Activated CD8-positive, alpha-beta memory T cell treated with anti-CD3 and anti-CD28 coated beads, Interleukin-2, amount 50 U/mL, for 4 hours (primary cell): ENCODE results near the gene ZW10.
"Not testable (repeated sequence)": the region's sequence is repeated elsewhere in the genome, so short reads cannot be mapped to it uniquely, and the experiment has no call there.

Experiments used
- DNase-seq: peaks from one replicate; pipeline ENCODE4 v3.0.0-alpha.2; 2020

Gene ZW10, protein sequence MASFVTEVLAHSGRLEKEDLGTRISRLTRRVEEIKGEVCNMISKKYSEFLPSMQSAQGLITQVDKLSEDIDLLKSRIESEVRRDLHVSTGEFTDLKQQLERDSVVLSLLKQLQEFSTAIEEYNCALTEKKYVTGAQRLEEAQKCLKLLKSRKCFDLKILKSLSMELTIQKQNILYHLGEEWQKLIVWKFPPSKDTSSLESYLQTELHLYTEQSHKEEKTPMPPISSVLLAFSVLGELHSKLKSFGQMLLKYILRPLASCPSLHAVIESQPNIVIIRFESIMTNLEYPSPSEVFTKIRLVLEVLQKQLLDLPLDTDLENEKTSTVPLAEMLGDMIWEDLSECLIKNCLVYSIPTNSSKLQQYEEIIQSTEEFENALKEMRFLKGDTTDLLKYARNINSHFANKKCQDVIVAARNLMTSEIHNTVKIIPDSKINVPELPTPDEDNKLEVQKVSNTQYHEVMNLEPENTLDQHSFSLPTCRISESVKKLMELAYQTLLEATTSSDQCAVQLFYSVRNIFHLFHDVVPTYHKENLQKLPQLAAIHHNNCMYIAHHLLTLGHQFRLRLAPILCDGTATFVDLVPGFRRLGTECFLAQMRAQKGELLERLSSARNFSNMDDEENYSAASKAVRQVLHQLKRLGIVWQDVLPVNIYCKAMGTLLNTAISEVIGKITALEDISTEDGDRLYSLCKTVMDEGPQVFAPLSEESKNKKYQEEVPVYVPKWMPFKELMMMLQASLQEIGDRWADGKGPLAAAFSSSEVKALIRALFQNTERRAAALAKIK

DNA sequence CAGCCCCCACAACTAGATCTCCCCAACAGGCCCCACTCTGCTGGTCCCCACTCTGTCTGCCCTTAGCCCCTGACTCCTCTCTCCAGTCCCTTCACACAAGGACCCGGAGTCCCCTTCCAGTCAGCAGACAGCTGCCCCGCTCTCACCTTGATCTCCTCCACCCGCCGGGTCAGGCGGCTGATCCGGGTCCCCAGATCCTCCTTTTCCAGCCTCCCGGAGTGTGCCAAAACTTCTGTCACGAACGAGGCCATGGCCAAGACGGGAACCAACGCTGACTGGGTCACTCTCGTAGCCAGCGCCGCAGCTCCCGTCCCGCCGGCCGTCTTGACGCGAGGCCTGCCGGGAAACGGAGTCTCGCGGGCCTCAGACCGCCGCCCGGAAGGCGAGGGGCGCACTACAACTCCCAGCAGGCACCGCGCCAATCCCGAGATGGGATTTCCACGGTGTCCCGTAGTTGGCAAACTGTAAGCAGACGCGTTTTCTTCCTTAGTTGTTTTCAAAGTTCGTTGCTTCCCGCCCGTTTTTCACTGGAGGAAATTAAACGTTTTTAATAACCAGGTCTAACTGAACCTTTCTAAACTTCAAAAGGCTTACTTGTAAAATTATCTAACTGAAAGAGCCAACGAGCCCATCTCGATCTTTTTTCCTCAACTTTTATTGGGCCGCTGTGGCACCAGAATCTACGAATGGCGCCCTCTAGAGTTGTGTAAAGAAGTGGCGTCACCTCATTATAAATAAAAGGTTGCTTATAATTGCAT lies at the start of gene ZW10:
Gene ZW10, minus strand, starts transcription at position 277 of the 758 bp plus-strand sequence. Its CDS starts 26 bp downstream, at position 251.
- DNase-seq, result peak; percentile 93

DNA sequence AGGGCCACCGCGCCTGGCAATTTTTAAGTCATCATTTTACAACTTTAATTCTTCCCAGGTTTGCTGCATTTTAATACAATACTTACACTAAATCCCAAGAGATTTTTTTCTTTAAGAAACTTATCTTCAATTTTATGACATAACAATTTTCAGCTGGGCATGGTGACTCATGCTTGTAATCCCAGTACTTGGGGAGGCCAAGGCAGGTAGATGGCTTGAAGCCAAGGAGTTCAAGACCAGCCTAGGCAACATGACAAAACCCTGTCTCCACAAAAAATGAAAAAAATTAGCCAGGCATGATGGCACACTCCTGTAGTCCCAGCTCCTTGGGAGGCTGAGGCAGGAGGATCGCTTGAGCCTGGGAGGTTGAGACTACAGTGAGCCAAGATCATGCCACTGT lies 44.9 kb upstream of the ZW10 start:
- no peak for DNase-seq

DNA sequence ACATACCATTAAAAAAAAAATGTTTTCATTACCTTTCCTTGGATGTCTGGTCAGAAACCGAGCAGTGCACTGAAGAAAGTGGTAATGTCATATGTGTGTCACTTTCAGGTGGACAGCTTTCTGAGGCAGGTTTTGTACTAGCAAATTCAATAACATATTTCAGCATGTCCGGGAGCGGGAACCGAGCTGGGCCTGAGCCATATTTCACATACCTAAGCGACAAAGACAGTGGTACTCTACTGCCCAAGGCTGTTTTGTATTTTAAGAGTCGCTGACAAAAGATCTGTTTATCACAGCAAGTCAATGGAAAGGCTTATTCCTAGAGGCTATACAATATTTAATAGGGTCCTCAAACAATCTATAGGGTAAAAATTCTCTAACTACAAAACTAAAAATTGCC lies 44.1 kb upstream of the ZW10 start:
- DNase-seq, result no peak

DNA sequence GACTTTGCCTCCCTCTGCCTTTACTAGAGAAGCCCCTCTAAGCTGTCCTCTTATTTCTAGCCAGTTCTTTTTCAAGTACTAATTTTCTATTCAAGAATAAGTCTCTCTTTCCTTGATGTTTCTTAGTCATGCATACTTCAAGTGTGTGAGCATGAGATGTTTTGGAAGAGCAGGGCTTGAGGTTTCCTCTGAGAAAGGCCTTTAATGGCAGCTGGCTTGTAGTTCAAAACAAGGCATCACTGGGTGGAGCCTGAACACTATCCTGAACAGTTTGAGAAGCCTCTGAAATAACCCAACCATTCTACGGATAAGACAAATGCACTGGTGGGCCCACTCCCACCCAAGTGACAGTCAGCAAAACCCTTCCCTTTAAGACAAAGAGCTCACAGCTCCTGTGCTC lies 43.7 kb upstream of the ZW10 start:
- no peak for DNase-seq

DNA sequence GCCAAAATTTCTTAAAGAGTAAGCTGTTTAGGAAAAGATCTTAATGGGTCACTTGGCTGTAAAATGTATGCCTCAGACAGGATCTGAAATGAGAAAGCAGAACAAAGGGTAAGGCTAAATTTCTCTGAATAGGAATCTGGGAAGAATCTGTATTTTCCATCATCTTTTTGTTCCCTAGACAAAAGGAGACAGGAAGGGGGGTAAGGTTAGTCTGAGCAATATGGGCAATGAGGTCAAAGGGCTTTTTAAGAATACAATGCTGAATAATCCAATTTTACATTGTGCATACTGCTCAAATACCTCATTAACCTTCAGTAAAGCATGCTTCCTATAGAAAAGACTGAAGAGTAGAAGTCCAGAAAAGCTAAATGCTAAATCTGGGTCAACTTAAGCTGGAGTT lies 40.7 kb upstream of the ZW10 start:
- no peak for DNase-seq

DNA sequence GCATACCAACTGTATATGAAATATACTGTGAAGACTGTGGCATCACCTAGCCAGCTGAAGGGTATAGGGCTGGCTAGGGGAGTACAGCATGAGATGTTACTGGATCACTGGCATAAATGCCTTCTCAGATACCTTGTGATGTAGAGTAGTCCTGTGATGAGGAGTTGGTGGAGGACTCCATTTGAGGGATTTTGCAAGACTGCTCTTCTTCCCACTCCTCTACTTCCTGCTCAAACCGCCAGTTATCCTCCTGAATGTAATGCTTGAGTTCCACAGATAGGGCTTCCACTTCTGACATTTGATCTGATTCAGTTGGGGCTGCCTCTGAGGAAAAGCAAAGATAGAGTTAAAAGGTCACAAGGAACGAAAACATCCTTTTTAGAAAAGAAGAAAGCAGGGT lies 35.4 kb upstream of the ZW10 start:
- no peak for DNase-seq

DNA sequence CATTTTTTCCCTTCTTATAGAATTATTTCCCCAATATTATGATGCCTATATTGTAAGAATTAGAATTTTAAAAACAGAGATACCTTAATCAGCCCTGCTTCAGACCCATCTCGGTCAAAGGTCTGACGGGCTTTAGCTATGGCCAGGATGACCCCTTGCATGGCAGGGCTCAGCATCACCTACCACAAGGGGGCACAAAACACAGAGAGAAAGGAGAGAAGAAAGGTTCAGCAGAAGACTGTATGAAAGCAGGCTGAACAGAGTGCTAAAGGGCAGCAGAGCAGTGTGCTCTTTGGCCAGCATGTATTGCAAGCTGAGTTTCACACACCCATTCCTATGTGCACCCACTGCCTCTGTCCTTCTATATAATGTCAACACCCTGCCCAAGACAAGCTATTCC lies 32.9 kb upstream of the ZW10 start:
- no peak for DNase-seq

DNA sequence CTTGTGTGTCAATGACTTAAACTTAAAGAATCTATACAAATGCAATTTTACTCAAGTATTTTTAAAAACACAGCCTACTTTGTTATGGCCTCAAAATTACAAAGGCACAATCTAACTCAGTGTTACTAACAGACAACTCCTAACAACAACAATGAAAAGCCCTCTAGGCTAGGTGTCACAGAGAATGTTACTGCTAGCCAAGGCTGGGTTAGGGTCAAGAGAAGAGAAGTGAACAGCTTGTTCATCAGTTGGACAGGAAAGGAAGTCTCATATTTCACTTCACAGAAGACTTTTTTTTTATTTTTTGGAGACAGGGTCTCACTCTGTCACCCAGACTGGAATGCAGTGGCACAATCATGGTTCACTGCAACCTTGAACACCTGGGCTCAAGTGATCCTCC lies 32.1 kb upstream of the ZW10 start:
- DNase-seq, result no peak

DNA sequence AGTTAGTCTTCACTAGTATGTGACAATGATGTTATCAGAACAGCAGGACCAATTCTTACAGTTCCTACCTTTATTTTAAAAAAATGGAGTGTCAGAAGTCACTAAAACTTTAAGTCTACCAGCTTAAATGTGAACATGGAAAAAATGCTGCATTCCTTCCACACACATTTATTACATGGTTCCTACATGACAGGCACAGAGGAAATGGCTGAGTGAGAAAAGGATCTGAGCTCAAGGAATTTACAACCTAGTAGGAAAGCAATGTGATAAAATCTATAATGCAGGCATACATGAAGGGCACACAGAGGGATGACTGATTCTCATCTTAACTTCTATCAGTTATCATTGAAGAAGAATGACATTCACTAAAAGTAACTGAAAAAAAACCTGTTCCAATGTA lies 29.1 kb upstream of the ZW10 start:
- DNase-seq, result no peak

DNA sequence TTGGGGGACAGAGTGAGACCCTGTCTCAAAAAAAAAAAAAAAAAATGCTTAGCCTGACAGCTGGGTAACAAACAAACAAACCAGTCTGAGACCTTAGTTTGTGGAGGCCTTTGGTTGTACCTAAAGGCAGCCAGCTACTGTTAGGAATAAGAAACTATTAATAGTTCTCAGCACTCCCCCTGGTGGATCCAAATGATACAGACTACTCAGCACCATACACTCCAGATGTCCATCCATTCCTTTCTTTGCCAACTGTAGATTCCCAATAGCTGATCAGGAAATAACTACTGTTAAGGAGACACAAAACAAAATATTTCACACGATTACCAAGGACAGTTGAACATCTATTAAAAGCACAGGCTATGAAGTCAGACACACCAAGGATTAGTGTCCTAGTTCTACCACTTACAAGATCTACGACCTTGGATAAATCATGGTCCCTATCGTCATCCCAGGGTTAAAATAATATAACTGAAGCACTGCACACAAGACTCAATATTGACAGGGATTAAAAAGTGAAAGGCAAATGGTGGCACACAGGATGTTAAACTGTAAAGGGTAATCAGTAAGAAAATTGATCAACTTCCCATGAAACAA lies 23.3 kb upstream of the ZW10 start:
- no peak for DNase-seq

DNA sequence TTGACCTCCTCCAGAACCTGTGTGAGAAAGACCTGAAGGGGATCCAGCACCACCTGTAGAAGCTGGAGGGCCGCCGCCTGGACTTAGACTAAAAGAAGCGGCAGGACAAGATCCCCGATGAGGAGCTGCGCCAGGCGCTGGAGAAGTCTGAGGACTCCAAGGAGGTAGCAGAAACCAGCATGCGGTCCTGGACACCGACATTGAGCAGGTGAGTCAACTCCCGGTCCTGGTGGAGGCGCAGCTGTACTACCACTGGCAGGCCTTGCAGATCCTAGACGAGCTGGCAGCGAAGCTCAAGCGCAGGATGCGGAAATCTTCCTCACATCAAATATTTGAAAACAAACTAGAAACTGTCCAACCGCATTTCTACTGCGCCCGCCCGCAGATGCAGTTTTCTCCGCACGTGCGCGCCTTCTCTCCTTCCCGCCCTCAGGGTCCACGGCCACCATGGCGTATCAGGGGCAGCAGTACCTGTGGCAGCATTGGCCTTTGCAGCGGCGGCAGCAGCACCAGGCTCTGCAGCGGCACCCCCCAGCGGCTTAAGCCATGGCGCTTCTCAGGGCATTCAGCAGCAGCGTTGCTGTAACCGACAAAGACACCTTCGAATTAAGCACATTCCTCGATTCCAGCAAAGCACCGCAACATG lies 16.3 kb upstream of the ZW10 start:
- DNase-seq, result no peak

DNA sequence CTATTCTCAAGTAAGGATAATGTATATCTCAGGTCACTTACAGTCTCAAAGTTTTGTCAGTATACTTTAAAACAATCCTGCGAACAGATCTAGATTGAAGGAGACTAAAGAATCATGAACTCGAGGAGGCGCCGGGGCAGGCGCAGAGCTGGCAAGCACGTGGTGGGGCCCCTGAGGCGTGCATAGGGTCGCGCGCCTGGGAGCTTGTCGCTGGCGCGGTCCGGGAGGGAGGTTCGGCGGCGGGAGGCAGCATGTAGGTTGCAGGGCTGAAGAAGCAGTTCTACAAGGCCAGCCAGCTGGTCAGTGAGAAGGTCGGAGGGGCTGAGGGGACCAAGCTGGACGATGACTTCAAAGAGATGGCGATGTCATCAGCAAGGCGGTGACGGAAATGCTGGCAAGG lies 15.5 kb upstream of the ZW10 start:
- DNase-seq, result not testable (repeated sequence)

DNA sequence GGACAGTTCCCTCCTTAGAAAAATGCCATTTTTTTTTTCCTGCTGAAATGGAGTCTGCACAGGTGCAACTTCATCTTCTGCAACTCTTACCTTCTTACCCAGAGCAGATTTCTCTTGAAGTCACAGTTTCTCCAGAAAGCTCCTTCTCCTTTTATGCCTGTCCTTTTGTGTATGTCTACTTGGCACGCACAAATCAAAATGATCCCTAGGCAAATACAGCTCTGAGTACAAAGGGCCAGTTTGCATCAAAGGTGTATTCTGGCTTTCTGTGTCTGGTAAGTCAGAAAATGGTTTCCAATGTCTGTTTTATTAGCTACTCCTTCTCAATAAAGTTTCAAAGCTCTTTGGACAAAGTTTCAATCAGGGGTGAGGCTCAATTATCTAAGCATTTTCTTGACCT lies 8.6 kb upstream of the ZW10 start:
- DNase-seq, result no peak

DNA sequence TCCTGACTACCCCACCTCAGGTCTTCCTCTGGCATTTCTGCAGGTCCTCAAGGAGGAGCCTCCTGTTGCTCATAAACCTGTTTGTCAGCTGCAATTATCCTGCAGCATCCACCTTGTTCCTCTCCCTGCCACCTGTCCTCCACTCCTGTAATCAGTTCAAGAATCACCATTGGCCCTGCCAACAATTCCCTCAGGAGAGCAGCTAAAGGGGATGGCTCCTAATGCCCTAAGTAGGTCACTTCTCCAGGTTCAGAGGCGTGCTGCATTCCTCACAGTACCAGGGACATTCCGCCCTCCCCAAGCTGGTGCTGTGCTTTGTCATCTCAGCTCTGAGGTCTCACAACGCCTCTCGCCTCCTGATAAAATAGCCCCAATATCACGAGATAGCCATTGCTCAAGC lies 8.2 kb upstream of the ZW10 start:
- no peak for DNase-seq

DNA sequence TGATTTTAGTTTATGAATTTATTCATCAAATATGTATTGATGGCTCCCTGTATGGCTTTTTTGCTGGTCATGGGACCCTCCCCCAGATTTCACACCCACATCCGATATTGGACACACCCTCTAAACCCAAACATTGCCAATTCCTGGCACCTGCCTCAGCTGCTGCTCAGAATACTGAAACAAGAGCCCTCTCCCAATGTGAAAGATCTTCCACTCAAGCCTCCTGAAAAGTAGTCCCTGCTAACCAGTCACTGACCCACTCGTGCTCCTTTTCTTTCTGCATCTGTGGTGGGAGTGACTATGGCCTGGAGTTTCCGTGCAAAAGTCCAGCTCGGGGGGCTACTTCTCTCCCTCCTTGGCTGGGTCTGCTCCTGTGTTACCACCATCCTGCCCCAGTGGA lies 6.0 kb upstream of the ZW10 start, which contains the start of gene CLDN25:
Gene CLDN25, plus strand, starts transcription at position 301 of the 400 bp plus-strand sequence. Its CDS starts 0 bp downstream, at position 301.
- DNase-seq, result no peak

DNA sequence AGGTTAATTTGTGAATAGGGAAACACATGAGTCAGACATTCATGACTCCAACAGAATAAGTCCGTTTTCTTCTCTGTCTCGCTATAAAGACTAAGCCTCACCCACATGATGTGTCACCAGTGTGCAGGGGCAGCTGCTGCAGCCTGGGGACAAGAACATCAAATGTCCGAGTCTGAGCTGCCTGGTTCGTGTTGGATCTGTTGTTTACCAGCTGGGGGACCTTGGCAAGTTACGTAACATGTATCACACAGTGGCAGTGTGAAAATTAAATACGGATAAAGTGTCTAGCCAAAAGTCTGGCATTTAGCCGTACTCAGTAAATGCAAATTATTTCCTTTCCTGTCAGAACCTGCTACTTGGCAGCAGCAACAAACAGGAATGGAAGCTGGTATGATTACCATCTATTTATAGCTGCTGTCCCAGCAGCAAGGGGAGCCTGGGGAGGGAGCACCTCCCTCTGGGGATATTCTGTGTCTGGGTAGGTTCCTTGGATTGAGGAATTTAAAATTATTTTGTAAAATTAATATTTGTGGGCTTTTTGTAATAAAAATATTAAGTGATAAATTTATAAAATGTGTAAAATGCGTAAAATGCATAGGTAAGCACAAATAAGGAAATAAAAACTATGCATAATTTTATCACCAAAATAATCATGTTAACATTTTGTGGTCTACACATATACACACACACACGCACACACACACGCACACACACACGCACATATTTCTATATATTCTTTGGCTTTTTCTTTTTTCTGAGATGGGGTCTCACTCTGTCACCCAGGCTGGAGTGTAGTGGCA lies 4.8 kb upstream of the ZW10 start:
- no peak for DNase-seq

DNA sequence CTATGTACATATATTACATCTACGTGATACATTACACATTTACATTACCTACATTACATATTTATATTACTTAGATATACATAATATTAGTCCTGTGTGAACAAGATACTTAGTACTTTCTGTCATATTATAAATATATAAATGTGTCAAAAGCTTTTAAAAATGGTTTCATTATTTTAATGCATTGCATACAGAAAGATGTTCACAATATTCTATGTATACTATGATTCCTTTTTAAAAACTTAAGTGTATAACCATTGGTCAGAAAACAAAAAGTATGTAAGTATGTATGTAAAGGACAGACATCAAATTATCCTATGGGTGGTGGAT lies 647 bp upstream of the ZW10 start:
- no peak for DNase-seq

DNA sequence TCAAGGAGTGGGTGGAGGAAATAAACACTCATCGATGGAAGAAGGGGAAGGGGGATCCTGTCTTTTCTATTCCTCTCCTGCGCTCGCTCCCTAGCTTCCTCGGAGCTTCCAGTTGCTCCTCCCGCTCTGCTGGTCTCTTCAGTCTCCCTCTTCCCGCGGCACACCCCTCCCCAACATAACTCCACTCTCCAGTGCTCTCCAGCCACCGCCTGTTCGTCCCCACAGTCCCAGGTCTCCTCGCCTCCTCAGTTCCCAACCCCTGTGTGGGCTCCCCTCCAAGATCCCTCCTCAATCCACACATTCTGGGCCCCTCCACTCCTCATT lies 438 bp downstream of the ZW10 start:
- no peak for DNase-seq

DNA sequence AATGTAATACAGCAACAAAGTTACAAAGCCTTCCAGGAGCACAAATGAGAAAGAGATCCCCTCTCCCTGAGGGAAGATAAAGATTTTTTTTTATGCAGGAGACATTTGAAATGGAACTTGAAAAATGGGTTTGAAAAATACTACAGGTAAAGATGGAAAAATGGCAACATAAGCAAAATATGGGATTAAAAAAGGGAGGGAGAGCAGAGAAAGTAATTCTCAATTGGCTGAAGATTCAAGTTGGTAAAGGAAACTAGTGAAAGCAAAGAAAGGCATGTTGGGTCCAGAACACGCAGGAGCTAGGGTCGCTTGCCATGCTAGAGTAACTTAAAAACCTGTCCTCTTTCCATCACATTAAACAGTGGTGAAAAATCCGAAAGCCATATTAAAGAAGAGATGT lies 1.5 kb downstream of the ZW10 start:
- DNase-seq, result no peak

DNA sequence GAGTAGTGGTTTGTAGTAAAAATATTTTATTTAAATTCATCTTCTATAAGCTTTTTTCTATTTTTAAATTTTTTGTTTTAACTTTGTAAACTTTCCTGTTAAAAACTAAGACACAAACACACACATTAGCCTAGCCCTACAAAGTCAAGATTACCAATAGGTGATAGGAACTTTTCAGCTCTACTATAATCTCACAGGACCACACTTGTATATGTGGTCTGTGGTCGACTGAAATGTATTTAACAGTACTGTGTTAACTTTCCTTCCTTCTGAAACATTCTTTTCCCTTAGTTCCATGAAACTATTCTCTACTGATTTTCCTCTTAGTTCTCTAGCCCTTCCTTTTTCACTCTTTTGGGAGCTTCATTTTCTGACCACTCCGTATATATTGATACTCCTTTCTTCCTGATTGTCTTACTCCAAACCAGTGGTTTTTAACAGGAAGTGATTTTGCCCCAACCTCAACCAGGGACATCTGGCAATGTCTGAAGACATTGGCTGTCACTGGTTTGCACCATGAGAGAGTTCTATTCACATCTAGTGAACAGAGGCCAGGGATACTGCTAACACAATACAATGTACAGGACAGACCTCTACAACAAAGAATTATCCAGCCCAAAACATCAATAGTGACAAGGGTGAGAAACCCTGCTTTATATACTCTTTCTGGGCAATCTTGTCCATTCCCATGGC lies 8.8 kb downstream of the ZW10 start:
- DNase-seq, result no peak

DNA sequence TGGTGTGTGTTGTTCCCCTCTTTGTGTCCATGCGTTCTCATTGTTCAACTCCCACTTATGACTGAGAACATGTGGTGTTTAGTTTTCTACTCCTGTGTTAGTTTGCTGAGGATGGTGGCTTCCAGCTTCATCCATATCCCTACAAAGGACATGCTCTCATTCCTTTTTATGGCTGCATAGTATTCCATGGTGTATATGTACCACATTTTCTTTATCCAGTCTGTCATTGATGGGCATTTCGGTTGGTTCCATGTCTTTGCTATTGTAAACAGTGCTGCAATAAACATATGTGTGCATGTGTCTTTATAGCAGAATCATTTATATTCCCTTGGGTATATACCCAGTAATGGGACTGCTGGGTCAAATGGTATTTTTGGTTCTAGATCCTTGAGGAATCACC lies 10.5 kb downstream of the ZW10 start:
- not testable (repeated sequence) for DNase-seq
